Endothelial cell of umbilical vein (primary cell): Measurements from ENCODE around the gene GSTO1. TPM values are rescaled to one million over a fixed set of nuclear protein-coding genes. Genes with fewer than 3 reads are reported as not detected.

Source experiments
- BruUV-seq: library from RNA; stranded (reverse); fragments of 400-500 nt; replicated peaks from 2 replicates; lab custom pipeline; 2021; lab: Mats Ljungman, UMichigan
- CTCF ChIA-PET: fragments of 300-600, 350-600 bp; sonication (Branson Sonifier 250); formaldehyde crosslinking; loops from one replicate; lab custom pipeline; 2021; ENCODE audit warnings: antibody characterized with exemption, inconsistent platforms; lab: Charles Lee
- POLR2A ChIA-PET: fragments of 300-600, 350-600 bp; sonication (Branson Sonifier 250); formaldehyde crosslinking; loops from one replicate; lab custom pipeline; 2021; ENCODE audit warnings: antibody characterized with exemption, inconsistent platforms; lab: Charles Lee
- DNase-seq: peaks from one replicate; pipeline ENCODE4 v3.0.0-alpha.2; 2011; ENCODE audit warnings: low read depth, low spot score
- FAIRE-seq: peaks from 2 replicates; lab custom pipeline; 2011; peaks lifted over from hg19 to GRCh38; lab: Jason Lieb, UNC
- H2AFZ ChIP-seq: 2 replicates; pipeline ENCODE4 v1.6.0; 2012; ENCODE audit warnings: low read depth, low read length, control low read depth, inconsistent platforms
- H3K27ac ChIP-seq: 2 replicates; pipeline ENCODE4 v1.5.1; 2011; ENCODE audit warnings: low read depth, mild to moderate bottlenecking, control low read depth, low read length, moderate library complexity; ENCODE audit not compliant: insufficient read depth
- H3K27me3 ChIP-seq, 2 experiments: 2 replicates each; pipeline versions ENCODE4 v1.6.0 to v1.6.1; 2011; ENCODE audit warnings: low read length in 2 of 2, mixed read lengths in 1 of 2; ENCODE audit not compliant: control insufficient read depth in 2 of 2, insufficient read depth in 2 of 2
- H3K36me3 ChIP-seq, 2 experiments: 2 replicates in 1 of 2; 3 replicates in 1 of 2; pipeline ENCODE4 v1.5.1; 2011; ENCODE audit warnings: low read length in 2 of 2, mild to moderate bottlenecking in 1 of 2, moderate library complexity in 1 of 2; ENCODE audit not compliant: control insufficient read depth in 2 of 2, insufficient read depth in 2 of 2; ENCODE audit errors: extremely low read depth in 1 of 2
- H3K4me1 ChIP-seq: 3 replicates; pipeline ENCODE4 v1.5.1; 2011; ENCODE audit warnings: mild to moderate bottlenecking, low read length; ENCODE audit not compliant: control insufficient read depth, insufficient read depth; ENCODE audit errors: extremely low read depth
- H3K4me2 ChIP-seq: 2 replicates; pipeline ENCODE4 v1.6.1; 2011; ENCODE audit warnings: low read length, control low read depth, mixed read lengths; ENCODE audit not compliant: insufficient read depth
- H3K4me3 ChIP-seq, 3 experiments: fragments of 200-600 bp in 1 of 3; sonication (generic), shearing (Covaris generic) in 1 of 3; replicated peaks in 1 of 3; 2 replicates each; pipeline ENCODE4 v1.5.1; 2011 to 2016; ENCODE audit warnings: control low read depth in 3 of 3, low read length in 3 of 3, mild to moderate bottlenecking in 2 of 3, inconsistent platforms in 1 of 3, low read depth in 1 of 3, moderate library complexity in 1 of 3; ENCODE audit not compliant: insufficient read depth in 1 of 3
- H3K79me2 ChIP-seq: 2 replicates; pipeline ENCODE4 v1.6.0; 2012; ENCODE audit warnings: low read length, inconsistent platforms; ENCODE audit not compliant: control insufficient read depth, insufficient read depth
- H3K9ac ChIP-seq: replicated peaks from 2 replicates; pipeline ENCODE3; 2011; ENCODE audit warnings: low read length, control low read depth; ENCODE audit not compliant: insufficient read depth; ENCODE audit errors: extremely low read depth
- H3K9me1 ChIP-seq: replicated peaks from 3 replicates; pipeline ENCODE4 v1.6.0; 2011; ENCODE audit warnings: mild to moderate bottlenecking, low read length; ENCODE audit not compliant: control insufficient read depth, insufficient read depth; ENCODE audit errors: extremely low read depth
- H3K9me3 ChIP-seq: replicated peaks from 2 replicates; pipeline ENCODE4 v1.5.1; 2012; ENCODE audit warnings: low read length, inconsistent platforms; ENCODE audit not compliant: control insufficient read depth, insufficient read depth
- H4K20me1 ChIP-seq: replicated peaks from 2 replicates; pipeline ENCODE3; 2011; ENCODE audit warnings: mild to moderate bottlenecking, low read length; ENCODE audit not compliant: control insufficient read depth, insufficient read depth; ENCODE audit errors: extremely low read depth
- CTCF ChIP-seq, 2 donors: IDR thresholded peaks; 1 replicate in 1 of 2; 2 replicates in 1 of 2; pipeline ENCODE4 v1.5.1; 2011; ENCODE audit warnings: low read length in 2 of 2, mild to moderate bottlenecking in 2 of 2, moderate library complexity in 2 of 2, control low read depth in 1 of 2, inconsistent platforms in 1 of 2, low read depth in 1 of 2; ENCODE audit not compliant: insufficient read depth in 1 of 2; ENCODE audit errors: extremely low read depth in 1 of 2
- FOS ChIP-seq: IDR thresholded peaks from 2 replicates; pipeline ENCODE4 v1.6.1; 2011; ENCODE audit warnings: mild to moderate bottlenecking, low read length, moderate library complexity, borderline replicate concordance; ENCODE audit not compliant: insufficient read depth
- GATA2 ChIP-seq: IDR thresholded peaks from 2 replicates; pipeline ENCODE4 v1.7.0; 2011; ENCODE audit warnings: low read depth, mild to moderate bottlenecking, moderate library complexity, mixed read lengths, low read length; ENCODE audit not compliant: insufficient read length, insufficient read depth
- POLR2AphosphoS5 ChIP-seq: IDR thresholded peaks from 2 replicates; pipeline ENCODE4 v1.6.1; 2012; ENCODE audit warnings: low read depth, mild to moderate bottlenecking, control low read depth, low read length, moderate library complexity; ENCODE audit not compliant: insufficient read depth
- dilution Hi-C: fragments of 300-500 bp; cut with MboI; formaldehyde crosslinking; loops from one replicate; pipeline ENCODE4 v1.15.0; 2019; ENCODE audit warnings: low sequenced_read_pairs; ENCODE audit not compliant: extremely low pct_ligation_motif_present
- intact Hi-C: fragments of 100-400 bp; cut with micrococcal nuclease; formaldehyde crosslinking; loops from one replicate; pipeline ENCODE4 v1.10.0; 2022
- polyA plus RNA-seq, 4 experiments: library from polyadenylated mRNA; depleted of rRNA in 3 of 4; stranded (reverse) in 3 of 4; unstranded in 1 of 4; fragments of >200 nt; gene quantifications; 2 replicates each; pipeline versions ENCODE4 v1.2.1 to v1.2.3, GENCODE V29; 2011 to 2012; ENCODE audit warnings: missing spikeins in 1 of 4
- total RNA-seq: library from RNA; stranded (reverse); gene quantifications from 2 replicates; pipeline ENCODE4 v1.2.3, GENCODE V29; 2021

The GSTO1 gene
- total and polyA plus RNA-seq, 2 donors (not counting 3 experiments of a cell fraction or from before 2014, with no cell fraction given): 124 to 211 TPM

GRCh38 chr10:104291439-104291951, 36.8 kb downstream of the GSTO1 start:
- no peak overlapping the region for H3K4me3 ChIP-seq
- peak; percentile 100 for TF ChIP-seq CTCF (IDR thresholded peaks at IDR 0.05; ENCODE audit: extremely low read depth in 1 of 2, insufficient read depth in 1 of 2, low read depth in 1 of 2, low read length in 2 of 2)
- TF ChIP-seq POLR2AphosphoS5: no peak
- H3K27ac ChIP-seq: no peak overlapping the region
- no peak overlapping the region for H3K9ac ChIP-seq
- H3K36me3 ChIP-seq: no peaks in the 10 kb centered on the region
- dilution Hi-C loops: no loop called here
- BruUV-seq: no TSS peak
- H3K9me1 ChIP-seq: no peaks in the 10 kb centered on the region
- no peaks in the 10 kb centered on the region for H3K9me3 ChIP-seq
- no peaks in the 10 kb centered on the region for H4K20me1 ChIP-seq
- POLR2A ChIA-PET: no interaction called here
- peak overlapping the region; percentile 78 for H2AFZ ChIP-seq
- no peak overlapping the region for H3K4me2 ChIP-seq
- intact Hi-C loops: loop anchor here (1.0 kb wide), 3 partner anchors 9 to 59 kb away; no protein-coding TSS in a partner anchor
- DNase-seq (peak; percentile 84), FAIRE-seq (peak; percentile 93)
- no peaks in the 10 kb centered on the region for H3K79me2 ChIP-seq
- CTCF ChIA-PET: interaction anchor here (0.7 to 8.8 kb wide), 16 partner anchors 8 to 60 kb away, joined by 3 to 136 read pairs (median 8); partner anchors contain the start of genes CFAP58 and ITPRIP
- peaks cover 22% of the 10 kb centered on the region for H3K4me1 ChIP-seq
- peaks cover 4 to 9% of the 10 kb centered on the region in 2 experiments for H3K27me3 ChIP-seq

DNA sequence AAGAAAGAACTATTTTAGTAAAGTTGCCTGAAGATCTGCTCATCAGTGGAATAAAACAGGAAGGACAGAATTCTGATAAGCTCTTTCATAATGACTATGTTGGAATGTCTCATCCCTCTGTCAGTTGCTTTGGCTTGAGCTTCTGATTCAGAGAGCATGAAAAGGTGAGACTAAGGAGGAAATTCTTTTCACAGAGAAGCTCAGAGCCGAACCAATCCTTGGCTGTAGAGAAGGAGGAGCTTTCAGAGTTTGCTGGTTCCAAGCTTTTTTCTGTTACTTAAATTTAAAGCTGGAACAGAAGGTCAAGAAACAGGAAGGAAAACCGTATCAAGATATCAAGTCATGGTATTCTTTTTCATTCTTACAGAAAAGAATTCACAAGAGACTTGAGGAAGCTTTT, 38.3 kb downstream of the GSTO1 start:
- ChIA-PET POLR2A (no interaction called here), CTCF (interaction anchor here (0.7 to 8.8 kb wide), 15 partner anchors 10 to 405 kb away, joined by 3 to 136 read pairs (median 8); partner anchors contain the start of genes CFAP58 and ITPRIP)
- no peak overlapping the region for H3K4me3 ChIP-seq
- no peaks in the 10 kb centered on the region for H3K36me3 ChIP-seq
- H3K27ac ChIP-seq: peak overlapping the region; percentile 46
- H3K9ac ChIP-seq: peak overlapping the region; percentile 4
- no TSS peak for BruUV-seq
- H3K9me1 ChIP-seq: no peaks in the 10 kb centered on the region
- intact Hi-C loops (no loop called here), dilution Hi-C loops (no loop called here)
- peak overlapping the region; percentile 1 for H3K4me2 ChIP-seq
- no peaks in the 10 kb centered on the region for H3K9me3 ChIP-seq
- H3K27me3 ChIP-seq: peaks cover 0 to 7% of the 10 kb centered on the region in 2 experiments
- H3K79me2 ChIP-seq: no peaks in the 10 kb centered on the region
- TF ChIP-seq GATA2 (peak; percentile 31), POLR2AphosphoS5 (no peak), FOS (no peak)
- peak; percentile 76 for FAIRE-seq
- DNase-seq: peak; percentile 49
- peaks cover 22% of the 10 kb centered on the region for H3K4me1 ChIP-seq
- H4K20me1 ChIP-seq: no peaks in the 10 kb centered on the region
- no peak overlapping the region for H2AFZ ChIP-seq
